PC-9 (cell line): ENCODE measurements around the gene PRDM12. TPM values are rescaled to one million over a fixed set of nuclear protein-coding genes. Genes with fewer than 3 reads are reported as not detected.

Experiments
- BruUV-seq: library from RNA; stranded (reverse); fragments of 400-500 nt; replicated peaks from 2 replicates; lab custom pipeline; 2021; lab: Mats Ljungman, UMichigan
- CTCF ChIA-PET: fragments of 300-600 bp; sonication (Branson Sonifier 250); formaldehyde crosslinking; loops from one replicate; lab custom pipeline; 2022; ENCODE audit warnings: antibody characterized with exemption; lab: Charles Lee
- POLR2A ChIA-PET: fragments of 300-600 bp; sonication (Branson Sonifier 250); formaldehyde crosslinking; loops from one replicate; lab custom pipeline; 2022; ENCODE audit warnings: antibody characterized with exemption; ENCODE audit not compliant: unreplicated experiment; lab: Charles Lee
- DNase-seq, 2 experiments: peaks; one replicate each; pipeline versions ENCODE4 v3.0.0 to v3.0.0-alpha.2; 2015 to 2022; ENCODE audit warnings: mixed read lengths in 1 of 2
- H2AFZ ChIP-seq: fragments of 200-600 bp; sonication (generic); 2 replicates; pipeline ENCODE4 v1.8.1; 2017; ENCODE audit warnings: antibody characterized with exemption
- H3F3A ChIP-seq: fragments of 200-600 bp; sonication (generic); 2 replicates; pipeline ENCODE4 v1.8.1; 2017; ENCODE audit warnings: antibody characterized with exemption, mild to moderate bottlenecking, low read depth; ENCODE audit not compliant: insufficient read depth
- H3K27ac ChIP-seq: fragments of 200-600 bp; sonication (generic); 2 replicates; pipeline ENCODE4 v1.6.1; 2016; ENCODE audit warnings: mixed run types
- H3K27me3 ChIP-seq: fragments of 200-600 bp; sonication (generic); 2 replicates; pipeline ENCODE4 v1.6.1; 2016; ENCODE audit warnings: low read depth, mixed run types; ENCODE audit not compliant: insufficient read depth
- H3K36me3 ChIP-seq: fragments of 200-600 bp; sonication (generic); 2 replicates; pipeline ENCODE4 v1.6.1; 2016; ENCODE audit warnings: low read depth, mixed run types
- H3K4me1 ChIP-seq: fragments of 200-600 bp; sonication (generic); replicated peaks from 2 replicates; pipeline ENCODE4 v1.6.1; 2016; ENCODE audit warnings: mixed run types; ENCODE audit not compliant: insufficient read depth
- H3K4me2 ChIP-seq: fragments of 200-600 bp; sonication (generic); 2 replicates; pipeline ENCODE4 v1.6.1; 2017; ENCODE audit warnings: mixed run types
- H3K4me3 ChIP-seq: fragments of 200-600 bp; sonication (generic); 2 replicates; pipeline ENCODE4 v1.6.1; 2016; ENCODE audit warnings: mixed run types
- H3K79me2 ChIP-seq: fragments of 200-600 bp; sonication (generic); 2 replicates; pipeline ENCODE4 v1.6.1; 2017; ENCODE audit warnings: low read depth, mixed run types
- H3K9me2 ChIP-seq: fragments of 200-600 bp; sonication (generic); 2 replicates; pipeline ENCODE4 v1.8.1; 2017; ENCODE audit warnings: mild to moderate bottlenecking; ENCODE audit not compliant: insufficient read depth
- H3K9me3 ChIP-seq: fragments of 200-600 bp; sonication (generic); 2 replicates; pipeline ENCODE4 v1.8.1; 2016; ENCODE audit warnings: low read depth; ENCODE audit not compliant: insufficient read depth
- H4K20me1 ChIP-seq: fragments of 200-600 bp; sonication (generic); 2 replicates; pipeline ENCODE4 v1.8.1; 2017; ENCODE audit not compliant: insufficient read depth
- EZH2 ChIP-seq: fragments of 200-600 bp; sonication (generic); IDR thresholded peaks from 2 replicates; pipeline ENCODE4 v1.8.0; 2017; ENCODE audit warnings: antibody characterized with exemption, low read depth
- intact Hi-C: fragments of 100-400 bp; cut with micrococcal nuclease; formaldehyde crosslinking; loops from one replicate; pipeline ENCODE4 v1.10.0; 2022; ENCODE audit not compliant: unreplicated experiment
- total RNA-seq: library from RNA; stranded (reverse); gene quantifications from 2 replicates; pipeline ENCODE4 v1.2.3, GENCODE V29; 2021
- TF ChIP-seq, protein P1 (sequence below): fragments of 200-600 bp; sonication (generic); conservative IDR thresholded peaks from 2 replicates; pipeline ENCODE4 v1.6.1; 2017; ENCODE audit warnings: mixed run types, antibody characterized with exemption, mild to moderate bottlenecking, moderate library complexity

PRDM12 gene
- total RNA-seq, 1 experiment from 2014 or later, result 0.46 TPM

DNA sequence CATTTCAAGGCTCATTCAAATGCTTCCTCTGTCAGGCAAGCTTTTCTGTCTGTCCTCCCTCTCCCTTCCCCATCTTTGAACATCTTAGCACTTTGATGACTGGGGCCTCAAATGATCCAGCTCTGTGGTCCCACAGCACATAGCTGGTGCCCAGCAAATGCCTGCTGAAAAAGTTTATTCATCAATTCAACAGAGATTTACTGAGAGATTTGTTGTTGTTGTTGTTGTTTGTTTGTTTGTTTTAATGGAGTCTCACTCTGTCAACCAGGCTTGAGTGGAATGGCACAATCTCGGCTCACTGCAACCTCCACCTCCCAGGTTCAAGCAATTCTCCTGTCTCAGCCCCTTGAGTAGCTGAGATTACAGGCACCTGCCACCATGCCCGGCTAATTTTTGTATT is 23.2 kb downstream of the PRDM12 start:
- intact Hi-C loops, result loop anchor here (10.0 kb wide), 1 partner anchor 803 kb away; no protein-coding TSS in a partner anchor
- Histone ChIP-seq H4K20me1 (no peaks in the 10 kb centered on the region), H3K4me3 (no peak overlapping the region), H3K36me3 (no peaks in the 10 kb centered on the region), H3K4me1 (peaks cover 11% of the 10 kb centered on the region), H3K79me2 (no peaks in the 10 kb centered on the region), H3K27me3 (no peaks in the 10 kb centered on the region), H3K9me2 (no peaks in the 10 kb centered on the region), H3K9me3 (no peaks in the 10 kb centered on the region), H2AFZ (no peak overlapping the region), H3K27ac (no peak overlapping the region), H3F3A (peaks cover 16% of the 10 kb centered on the region), H3K4me2 (no peak overlapping the region)
- TF ChIP-seq, protein P1, sequence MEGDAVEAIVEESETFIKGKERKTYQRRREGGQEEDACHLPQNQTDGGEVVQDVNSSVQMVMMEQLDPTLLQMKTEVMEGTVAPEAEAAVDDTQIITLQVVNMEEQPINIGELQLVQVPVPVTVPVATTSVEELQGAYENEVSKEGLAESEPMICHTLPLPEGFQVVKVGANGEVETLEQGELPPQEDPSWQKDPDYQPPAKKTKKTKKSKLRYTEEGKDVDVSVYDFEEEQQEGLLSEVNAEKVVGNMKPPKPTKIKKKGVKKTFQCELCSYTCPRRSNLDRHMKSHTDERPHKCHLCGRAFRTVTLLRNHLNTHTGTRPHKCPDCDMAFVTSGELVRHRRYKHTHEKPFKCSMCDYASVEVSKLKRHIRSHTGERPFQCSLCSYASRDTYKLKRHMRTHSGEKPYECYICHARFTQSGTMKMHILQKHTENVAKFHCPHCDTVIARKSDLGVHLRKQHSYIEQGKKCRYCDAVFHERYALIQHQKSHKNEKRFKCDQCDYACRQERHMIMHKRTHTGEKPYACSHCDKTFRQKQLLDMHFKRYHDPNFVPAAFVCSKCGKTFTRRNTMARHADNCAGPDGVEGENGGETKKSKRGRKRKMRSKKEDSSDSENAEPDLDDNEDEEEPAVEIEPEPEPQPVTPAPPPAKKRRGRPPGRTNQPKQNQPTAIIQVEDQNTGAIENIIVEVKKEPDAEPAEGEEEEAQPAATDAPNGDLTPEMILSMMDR, result no peak
- TF ChIP-seq EZH2, result no peak
- no TSS peak for BruUV-seq
- ChIA-PET CTCF (no interaction called here), POLR2A (no interaction called here)
- no peak for DNase-seq

DNA sequence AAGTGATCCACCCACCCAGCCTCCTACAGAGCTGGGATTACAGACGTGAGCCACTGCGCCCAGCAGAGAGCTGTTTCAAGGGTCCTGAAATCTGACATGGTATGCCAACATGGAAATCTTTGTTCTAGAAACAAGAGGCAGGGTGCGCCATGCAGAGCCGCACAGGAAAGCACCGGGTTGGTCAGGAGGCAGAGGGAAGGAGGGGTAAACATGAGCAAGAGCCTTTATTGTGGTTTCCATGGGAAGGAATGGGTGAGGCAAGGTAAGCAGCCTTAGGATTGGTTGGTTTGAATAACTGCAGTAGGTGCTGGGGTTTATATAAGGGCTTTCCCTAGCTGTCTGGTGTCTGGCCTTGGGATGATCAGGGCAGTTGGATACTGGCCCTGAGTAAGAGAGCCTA is 23.7 kb downstream of the PRDM12 start:
- Histone ChIP-seq H3K4me1 (peaks cover 14% of the 10 kb centered on the region), H3K4me2 (no peak overlapping the region), H3K27me3 (no peaks in the 10 kb centered on the region), H3K4me3 (no peak overlapping the region), H3K27ac (no peak overlapping the region), H3K36me3 (no peaks in the 10 kb centered on the region), H2AFZ (no peak overlapping the region), H3F3A (peaks cover 13% of the 10 kb centered on the region; the same call in 1 of the 2 replicates), H4K20me1 (no peaks in the 10 kb centered on the region), H3K9me2 (no peaks in the 10 kb centered on the region), H3K79me2 (no peaks in the 10 kb centered on the region), H3K9me3 (no peaks in the 10 kb centered on the region)
- POLR2A ChIA-PET, result no interaction called here
- no TSS peak for BruUV-seq
- CTCF ChIA-PET, result no interaction called here
- no peak for TF ChIP-seq EZH2
- TF ChIP-seq, protein P1, result no peak
- no peak for DNase-seq
- intact Hi-C loops, result loop anchor here (10.0 kb wide), 1 partner anchor 803 kb away; no protein-coding TSS in a partner anchor

DNA sequence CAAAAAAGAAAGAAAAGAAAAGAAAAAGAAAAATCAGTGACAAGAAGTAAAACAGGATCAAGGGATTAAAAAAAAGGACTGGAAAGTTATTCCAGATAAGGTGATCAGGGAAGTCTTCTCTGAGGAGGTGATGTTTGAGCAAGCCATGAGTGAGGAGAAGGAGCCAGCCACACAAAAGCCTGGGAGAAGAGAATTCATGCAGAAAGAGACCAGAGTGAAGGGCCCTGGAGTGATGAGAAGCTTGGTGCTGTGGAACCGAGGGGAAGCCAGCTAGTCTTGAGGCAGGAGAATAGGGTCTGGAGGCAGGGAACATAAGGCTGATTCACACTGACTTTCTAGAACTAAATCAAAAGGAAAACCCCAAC is 25.2 kb downstream of the PRDM12 start:
- Histone ChIP-seq H3K4me2 (peak overlapping the region; percentile 82), H3F3A (peaks cover 12% of the 10 kb centered on the region; the same call in 1 of the 2 replicates), H3K9me3 (no peaks in the 10 kb centered on the region), H2AFZ (peak overlapping the region; percentile 81), H3K79me2 (peaks cover 10% of the 10 kb centered on the region), H3K27ac (peak overlapping the region; percentile 11; the same call in 1 of the 2 replicates), H3K4me3 (peak overlapping the region; percentile 70; the same call in 1 of the 2 replicates), H3K9me2 (no peaks in the 10 kb centered on the region), H4K20me1 (no peaks in the 10 kb centered on the region), H3K27me3 (no peaks in the 10 kb centered on the region), H3K4me1 (peaks cover 16% of the 10 kb centered on the region), H3K36me3 (no peaks in the 10 kb centered on the region)
- TF ChIP-seq, protein P1, result no peak
- no peak for TF ChIP-seq EZH2
- CTCF ChIA-PET, result interaction anchor here (0.6 to 1.9 kb wide), 2 partner anchors 12 to 235 kb away, joined by 3 to 6 read pairs; no protein-coding TSS in a partner anchor
- no TSS peak for BruUV-seq
- DNase-seq, result no peak
- intact Hi-C loops, result loop anchor here (10.0 kb wide), 1 partner anchor 805 kb away; no protein-coding TSS in a partner anchor
- POLR2A ChIA-PET, result no interaction called here
